ENCODE measurements around the gene CCDC136.

CCDC136 gene

GRCh38 chr7:128791121-128791971 is at the start of gene CCDC136:
CCDC136 (plus strand) TSS chr7:128791968; CDS start chr7:128792412, 444 bp downstream.
- no peak within 1 kb of the TSS; the same call in 1 of the 2 replicates for H3K27ac ChIP-seq
- no peak for TF ChIP-seq CTCF (IDR thresholded peaks at IDR 0.05)
- TF ChIP-seq ZFX (IDR thresholded peaks at IDR 0.05; ENCODE audit: borderline replicate concordance) = no peak

GRCh38 chr7:128742206-128742605 is 49.6 kb upstream of the CCDC136 start:
- TF ChIP-seq CTCF (IDR thresholded peaks at IDR 0.05) = no peak
- TF ChIP-seq ZFX (IDR thresholded peaks at IDR 0.05; ENCODE audit: borderline replicate concordance) = no peak
- no peak overlapping the region for H3K27ac ChIP-seq

GRCh38 chr7:128743112-128743772 is 48.5 kb upstream of the CCDC136 start:
- no peak overlapping the region for H3K27ac ChIP-seq

GRCh38 chr7:128744366-128744905 is 47.3 kb upstream of the CCDC136 start:
- H3K27ac ChIP-seq = no peak overlapping the region
- TF ChIP-seq ZFX (IDR thresholded peaks at IDR 0.05; ENCODE audit: borderline replicate concordance) (no peak), CTCF (IDR thresholded peaks at IDR 0.05) (no peak)

More at GRCh38 chr7:128743112-128743772, 48.5 kb upstream of the CCDC136 start:
- TF ChIP-seq ZFX (IDR thresholded peaks at IDR 0.05; ENCODE audit: borderline replicate concordance) (no peak), CTCF (IDR thresholded peaks at IDR 0.05) (no peak)

- TF ChIP-seq CTCF (IDR thresholded peaks at IDR 0.05) (no peak), ZFX (IDR thresholded peaks at IDR 0.05; ENCODE audit: borderline replicate concordance) (no peak)
- H3K27ac ChIP-seq = no peak overlapping the region
Measured at GRCh38 chr7:128745706-128746105, 46.1 kb upstream of the CCDC136 start.

- no peak for TF ChIP-seq ZFX (IDR thresholded peaks at IDR 0.05; ENCODE audit: borderline replicate concordance)
- no peak for TF ChIP-seq CTCF (IDR thresholded peaks at IDR 0.05)
- H3K27ac ChIP-seq = no peak overlapping the region
Measured at GRCh38 chr7:128747327-128748079, 44.3 kb upstream of the CCDC136 start.

Measured in 22Rv1 (cell line).